HG02938 (cell line): Measurements from ENCODE around the gene CIZ1.
A peak's percentile ranks its signal among the peaks of the same experiment; 100 is the strongest.

Experiments
- ATAC-seq: cut with Tn5 transposase; IDR thresholded peaks from one replicate; pipeline ENCODE4 v1.9.1; 2021; ENCODE audit warnings: mild to moderate bottlenecking, moderate library complexity; ENCODE audit not compliant: unreplicated experiment

Gene CIZ1

GRCh38 chr9:128164307-128164885, 27.0 kb downstream of the CIZ1 start:
- no peak for ATAC-seq

- no peak for ATAC-seq
Measured at GRCh38 chr9:128163523-128164306, 27.7 kb downstream of the CIZ1 start.

DNA sequence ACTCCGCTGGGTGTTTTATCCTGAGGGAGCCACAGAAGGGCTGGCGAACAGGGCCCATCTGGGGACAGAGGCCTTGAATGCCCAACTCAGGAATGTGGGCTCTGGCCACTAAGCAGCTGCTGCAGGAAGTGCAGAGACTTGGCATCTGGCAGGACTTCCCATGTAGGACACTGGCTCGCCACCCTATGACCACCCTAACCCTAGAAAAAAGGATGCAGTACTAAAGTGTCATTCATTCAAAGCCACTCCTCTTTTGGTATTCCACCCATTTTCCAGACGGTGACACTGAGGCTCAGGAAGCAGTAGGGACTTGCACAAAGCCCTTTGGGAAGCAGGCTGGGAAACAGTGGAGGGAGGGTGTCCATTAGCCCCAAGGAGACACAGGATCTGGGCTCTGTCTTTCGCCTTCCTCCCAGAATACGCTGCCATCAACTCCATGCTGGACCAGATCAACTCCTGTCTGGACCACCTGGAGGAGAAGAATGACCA, 28.3 kb downstream of the CIZ1 start:
- no peak for ATAC-seq

- no peak for ATAC-seq
Measured at GRCh38 chr9:128162215-128163026, 29.0 kb downstream of the CIZ1 start.

DNA sequence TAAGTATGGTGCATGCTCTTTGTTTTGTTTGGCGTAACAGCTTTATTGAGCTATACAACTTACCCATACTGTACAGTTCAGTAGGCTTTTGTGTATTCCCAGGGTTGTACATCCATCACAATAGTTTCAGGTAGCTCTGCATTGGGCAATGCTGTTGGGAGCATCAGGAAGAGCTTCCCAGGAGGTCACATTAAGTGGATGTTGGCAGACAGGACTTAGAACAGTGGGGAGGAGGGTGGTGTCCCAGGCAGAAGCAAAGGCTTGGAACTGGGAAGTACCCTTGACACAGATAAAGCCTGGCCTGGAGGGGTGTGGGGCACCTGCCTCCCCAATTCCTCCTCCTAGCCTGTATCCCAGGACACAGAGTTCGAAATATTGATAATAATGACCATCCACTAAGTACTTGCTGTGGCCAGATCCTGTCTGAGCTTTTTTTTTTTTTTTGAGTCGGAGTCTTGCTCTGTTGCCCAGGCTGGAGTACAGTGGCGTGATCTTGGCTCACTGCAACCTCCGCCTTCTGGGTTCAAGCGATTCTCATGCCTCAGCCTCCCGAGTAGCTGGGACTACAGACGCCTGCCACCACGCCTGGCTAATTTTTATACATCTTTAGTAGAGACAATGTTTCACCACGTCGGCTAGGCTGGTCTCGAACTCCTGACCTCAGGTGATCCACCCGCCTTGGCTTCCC, 30.0 kb downstream of the CIZ1 start:
- ATAC-seq, result no peak

GRCh38 chr9:128160603-128160987, 30.8 kb downstream of the CIZ1 start:
- ATAC-seq, result peak; percentile 6

DNA sequence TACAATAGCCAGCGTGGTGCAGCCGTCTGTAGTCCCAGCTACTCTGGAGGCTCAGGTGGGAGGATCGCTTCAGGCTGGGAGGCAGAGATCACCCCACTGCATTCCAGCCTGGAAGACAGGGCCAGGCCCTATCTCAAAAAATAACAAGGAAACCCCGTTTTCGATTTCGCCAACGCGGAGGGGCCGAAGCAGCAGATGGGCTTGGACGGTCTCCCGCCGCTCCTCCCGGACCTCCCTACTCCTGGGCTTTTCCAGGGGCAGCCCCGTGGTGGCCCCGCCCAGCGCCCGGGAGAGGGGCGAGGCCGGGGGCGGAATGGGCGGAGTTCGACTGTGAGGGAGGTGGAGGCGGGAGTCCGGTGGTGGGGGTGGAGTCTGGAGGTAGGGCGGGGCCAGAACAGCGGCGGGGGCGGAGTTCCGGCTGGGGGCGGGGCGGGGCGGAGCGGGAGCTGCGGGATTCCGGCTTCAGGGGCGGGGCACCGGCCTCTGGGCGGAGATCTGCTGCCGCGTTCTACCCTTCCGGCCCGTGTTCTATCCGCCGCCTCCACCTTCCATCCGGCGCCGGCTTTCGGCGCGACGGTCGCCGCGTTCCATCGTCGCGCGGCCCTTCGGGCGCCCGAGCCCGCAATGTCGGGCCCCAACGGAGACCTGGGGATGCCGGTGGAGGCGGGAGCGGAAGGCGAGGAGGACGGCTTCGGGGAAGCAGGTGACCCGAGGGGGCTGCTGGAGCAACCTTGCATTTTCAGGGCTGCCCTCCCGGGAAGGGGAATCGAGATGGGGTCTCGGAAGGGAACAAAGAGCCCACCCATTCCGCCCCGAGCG, 31.4 kb downstream of the CIZ1 start, which contains the start of gene BBLN:
Gene BBLN, plus strand, starts transcription at position 482 of the 819 bp plus-strand sequence. Its CDS starts 143 bp downstream, at position 625.
- peak; percentile 56 for ATAC-seq

DNA sequence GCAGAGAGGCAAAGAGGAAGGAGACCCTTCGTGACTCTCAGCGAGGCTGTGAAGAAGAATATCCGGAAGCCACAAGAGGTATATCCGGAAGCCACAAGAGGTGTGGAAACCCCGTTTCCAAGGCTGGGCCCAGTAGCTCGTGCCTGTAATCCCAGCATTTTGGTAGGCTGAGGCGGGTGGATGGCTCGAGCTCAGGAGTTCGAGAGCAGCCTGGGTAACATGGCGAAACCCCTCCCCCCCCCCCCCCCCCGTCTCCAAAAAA, 31.9 kb downstream of the CIZ1 start:
- peak; percentile 22 for ATAC-seq

DNA sequence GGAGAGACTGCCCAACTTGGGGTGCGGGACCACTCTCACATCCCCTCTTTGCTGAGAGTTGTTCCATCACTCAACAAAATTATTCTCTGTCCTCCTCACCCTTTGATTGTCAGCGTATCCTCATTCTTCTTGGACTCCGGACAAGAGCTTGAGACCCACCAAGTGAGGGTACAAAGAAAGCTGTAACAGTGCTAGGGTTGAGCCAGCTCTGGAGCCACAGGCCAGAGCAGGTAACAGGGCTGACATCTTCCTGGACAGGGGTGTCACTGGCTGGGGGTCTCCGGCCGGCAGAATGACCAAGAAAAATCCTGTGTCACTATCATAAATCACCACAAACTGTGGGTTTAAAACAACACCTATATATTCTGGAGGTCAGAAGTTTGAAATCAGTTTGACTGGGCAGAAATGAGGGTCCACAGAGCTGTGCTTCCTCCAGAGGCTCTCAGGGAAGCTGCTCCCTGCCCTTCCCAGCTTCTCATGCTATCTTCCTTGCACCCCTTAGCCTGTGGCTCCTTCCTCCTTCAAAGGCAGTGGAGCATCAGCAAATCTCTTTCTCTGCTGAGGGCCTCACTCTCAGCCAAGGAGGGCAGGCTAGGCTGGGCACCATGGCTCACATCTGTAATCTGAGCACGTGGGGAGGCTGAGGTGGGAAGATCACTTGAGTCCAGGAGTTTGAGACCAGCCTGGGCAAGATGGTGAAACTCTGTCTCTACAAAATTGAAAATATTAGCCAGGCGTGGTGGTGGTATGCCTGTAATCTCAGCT, 35.5 kb downstream of the CIZ1 start:
- ATAC-seq, result no peak

- no peak for ATAC-seq
Measured at GRCh38 chr9:128153947-128154695, 37.3 kb downstream of the CIZ1 start.

DNA sequence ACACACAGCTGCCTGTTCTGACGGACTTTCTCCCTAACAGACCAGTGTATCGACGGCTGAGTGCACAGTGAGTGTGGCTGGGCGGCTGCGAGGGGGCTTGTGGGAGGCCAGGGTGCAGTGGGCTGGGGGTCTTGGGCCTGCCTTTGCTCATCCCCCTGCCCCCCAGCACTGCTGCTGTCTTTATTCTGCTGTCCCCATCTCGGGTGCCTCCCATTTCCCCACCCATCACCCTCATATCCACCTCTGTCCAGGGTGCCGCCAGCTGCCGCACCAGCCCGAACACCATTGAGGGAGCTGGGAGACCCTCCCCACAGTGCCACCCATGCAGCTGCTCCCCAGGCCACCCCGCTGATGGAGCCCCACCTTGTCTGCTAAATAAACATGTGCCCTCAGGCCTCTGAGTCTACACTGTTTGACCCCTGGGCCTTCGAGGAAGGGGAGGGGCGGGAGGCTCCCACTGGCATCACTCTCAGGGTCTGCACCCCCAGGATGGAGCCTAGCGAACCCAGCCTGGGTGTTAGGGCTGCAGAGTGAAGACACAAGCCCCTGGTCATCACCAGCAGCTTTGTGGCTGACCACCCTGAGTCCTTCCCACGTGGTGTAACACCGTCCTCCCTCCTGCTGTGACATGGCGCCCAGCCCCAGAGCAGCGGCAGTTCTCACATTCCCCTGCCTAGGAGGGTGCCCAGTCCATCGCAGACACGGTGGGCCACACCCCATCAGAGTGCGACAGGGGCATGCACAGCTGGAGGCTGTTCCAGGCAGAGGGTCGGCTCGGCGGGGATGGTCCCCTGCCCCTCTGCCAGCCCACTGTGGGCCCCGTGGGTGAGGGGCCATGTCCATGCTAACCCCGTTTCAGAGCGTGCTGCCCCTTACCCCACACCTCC, 38.1 kb downstream of the CIZ1 start:
- no peak for ATAC-seq

DNA sequence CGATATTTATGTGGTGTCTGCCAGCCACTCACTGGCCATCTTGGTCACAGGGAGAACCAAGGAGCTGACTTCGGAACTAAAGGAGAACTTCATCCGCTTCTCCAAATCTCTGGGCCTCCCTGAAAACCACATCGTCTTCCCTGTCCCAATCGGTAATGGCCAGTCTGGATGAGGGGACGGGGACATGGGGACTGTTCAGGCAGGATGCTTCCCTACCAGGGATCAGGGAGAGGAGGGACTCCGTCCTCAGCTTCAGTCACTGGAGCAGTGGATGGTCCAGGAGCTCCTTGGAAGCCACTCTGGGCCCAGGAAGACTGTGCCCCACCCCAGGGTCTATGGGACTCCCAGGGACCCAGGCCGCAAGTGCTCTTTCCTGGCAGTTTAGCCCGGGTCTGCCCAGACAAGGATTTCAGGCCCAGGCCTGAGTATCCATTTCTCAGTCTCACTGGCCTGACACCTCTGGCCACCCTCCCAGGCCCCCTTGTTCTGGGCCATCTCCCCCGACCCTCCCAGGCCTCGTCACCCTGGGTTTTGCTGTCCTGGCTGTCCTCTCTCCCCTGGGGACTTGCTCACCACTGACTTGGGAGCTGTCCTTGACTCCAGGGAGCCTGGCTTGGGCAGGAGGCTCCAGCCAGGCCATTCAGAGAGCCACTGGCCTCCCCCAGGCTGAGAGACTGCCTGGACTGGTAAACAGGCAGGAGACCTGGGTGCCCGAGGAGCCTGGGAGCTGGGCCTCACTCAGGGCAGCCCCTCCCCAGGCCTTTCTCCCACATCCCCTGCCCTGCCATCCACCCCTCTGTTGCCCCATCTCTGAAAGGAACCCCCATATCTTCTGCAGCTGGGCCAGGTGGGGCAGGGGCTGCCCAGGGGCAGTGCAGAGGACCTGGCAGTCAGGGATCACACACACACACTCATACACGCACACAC, 39.0 kb downstream of the CIZ1 start:
- no peak for ATAC-seq

DNA sequence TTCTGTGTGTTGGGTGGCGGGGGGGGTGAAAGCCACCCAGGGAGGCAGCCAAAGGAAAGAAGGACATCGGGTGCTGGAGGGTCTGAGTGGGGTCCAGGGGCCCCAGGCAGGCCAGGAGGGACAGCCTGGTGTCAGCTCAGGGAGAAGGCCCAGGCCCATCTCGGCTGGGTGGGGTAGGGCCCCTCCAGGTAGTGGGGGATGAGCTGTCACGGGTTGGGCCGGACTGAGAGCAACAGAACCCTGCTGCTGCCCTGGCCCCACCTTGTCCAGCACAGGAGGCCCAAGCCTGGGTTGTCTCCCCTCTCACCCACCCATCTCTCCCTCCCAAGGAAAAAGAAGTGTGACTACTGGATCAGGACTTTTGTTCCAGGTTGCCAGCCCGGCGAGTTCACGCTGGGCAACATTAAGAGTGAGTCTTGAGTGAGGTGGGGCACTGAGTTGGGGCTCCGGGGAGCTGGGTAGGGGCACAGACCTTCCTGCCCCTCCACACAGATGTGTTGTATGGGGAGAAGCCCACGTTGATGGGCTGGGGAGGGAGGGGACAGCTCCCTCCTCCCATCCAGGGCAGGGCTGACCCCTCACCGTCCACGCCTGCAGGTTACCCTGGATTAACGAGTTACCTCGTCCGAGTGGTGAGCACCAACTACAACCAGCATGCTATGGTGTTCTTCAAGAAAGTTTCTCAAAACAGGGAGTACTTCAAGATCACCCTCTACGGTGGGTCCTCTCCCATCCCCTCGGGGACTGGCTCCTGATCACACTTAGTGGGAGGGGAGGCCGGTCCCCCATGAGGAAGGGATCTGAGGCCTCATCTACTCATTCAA, 39.9 kb downstream of the CIZ1 start:
- no peak for ATAC-seq

- no peak for ATAC-seq
Measured at GRCh38 chr9:128150594-128151308, 40.6 kb downstream of the CIZ1 start.

DNA sequence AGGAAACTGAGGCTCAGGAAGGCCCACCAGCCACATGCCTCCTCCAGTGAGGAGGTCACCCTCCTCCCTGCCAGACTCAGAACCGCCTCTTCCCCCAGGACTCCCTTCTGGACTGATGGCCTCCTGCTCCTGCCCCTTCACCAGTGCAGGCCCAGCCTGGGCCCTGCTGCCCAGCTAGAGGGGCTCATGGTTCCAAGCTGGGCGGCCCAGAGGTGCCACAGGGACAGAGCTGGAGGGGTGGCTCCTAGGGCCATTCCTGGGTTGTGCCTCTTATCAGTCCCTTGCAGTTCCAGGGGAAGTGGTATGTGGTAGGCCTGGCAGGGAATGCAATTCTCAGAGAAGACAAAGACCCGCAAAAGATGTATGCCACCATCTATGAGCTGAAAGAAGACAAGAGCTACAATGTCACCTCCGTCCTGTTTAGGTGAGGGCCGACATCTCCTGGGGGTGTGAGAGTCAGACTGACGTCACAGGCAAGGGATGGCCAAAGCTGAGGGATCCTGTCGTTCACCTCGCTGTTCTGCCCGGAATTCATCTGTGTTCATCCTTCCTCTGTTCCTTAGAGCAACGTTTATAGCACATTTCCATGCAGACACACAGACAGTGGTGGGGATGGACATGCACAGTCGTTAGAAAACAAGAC, 41.3 kb downstream of the CIZ1 start:
- ATAC-seq, result no peak
